ENCODE measurements around the gene OCSTAMP.

DNA sequence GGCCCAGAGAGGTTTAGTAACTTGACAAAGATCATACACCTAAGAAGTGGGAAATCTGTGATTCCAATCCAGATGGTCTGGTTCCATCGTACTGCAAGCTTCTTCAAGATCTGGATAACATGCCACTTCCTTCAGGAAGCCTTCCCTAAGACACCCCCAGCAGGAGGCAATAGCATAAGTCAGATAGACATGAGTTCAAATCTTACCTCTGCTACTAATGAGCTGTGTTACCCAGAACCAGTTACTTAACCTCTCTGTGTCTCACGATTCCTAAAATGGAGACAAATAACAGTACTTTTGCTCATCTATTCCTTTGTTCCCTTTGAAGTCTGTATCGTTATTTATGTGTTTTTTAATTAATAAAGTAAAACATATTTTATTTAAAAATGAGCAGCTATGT, 22.3 kb upstream of the OCSTAMP start:
- TF ChIP-seq, protein P1, sequence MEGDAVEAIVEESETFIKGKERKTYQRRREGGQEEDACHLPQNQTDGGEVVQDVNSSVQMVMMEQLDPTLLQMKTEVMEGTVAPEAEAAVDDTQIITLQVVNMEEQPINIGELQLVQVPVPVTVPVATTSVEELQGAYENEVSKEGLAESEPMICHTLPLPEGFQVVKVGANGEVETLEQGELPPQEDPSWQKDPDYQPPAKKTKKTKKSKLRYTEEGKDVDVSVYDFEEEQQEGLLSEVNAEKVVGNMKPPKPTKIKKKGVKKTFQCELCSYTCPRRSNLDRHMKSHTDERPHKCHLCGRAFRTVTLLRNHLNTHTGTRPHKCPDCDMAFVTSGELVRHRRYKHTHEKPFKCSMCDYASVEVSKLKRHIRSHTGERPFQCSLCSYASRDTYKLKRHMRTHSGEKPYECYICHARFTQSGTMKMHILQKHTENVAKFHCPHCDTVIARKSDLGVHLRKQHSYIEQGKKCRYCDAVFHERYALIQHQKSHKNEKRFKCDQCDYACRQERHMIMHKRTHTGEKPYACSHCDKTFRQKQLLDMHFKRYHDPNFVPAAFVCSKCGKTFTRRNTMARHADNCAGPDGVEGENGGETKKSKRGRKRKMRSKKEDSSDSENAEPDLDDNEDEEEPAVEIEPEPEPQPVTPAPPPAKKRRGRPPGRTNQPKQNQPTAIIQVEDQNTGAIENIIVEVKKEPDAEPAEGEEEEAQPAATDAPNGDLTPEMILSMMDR (IDR thresholded peaks at IDR 0.05), result no peak
- no peak for TF ChIP-seq POLR2A (IDR thresholded peaks at IDR 0.05)

Measured in body of pancreas (tissue), 4 donors.